HG03520 (cell line): ENCODE results near the gene IQCK.
"Not testable (repeated sequence)": the region's sequence is repeated elsewhere in the genome, so short reads cannot be mapped to it uniquely, and the experiment has no call there.

Experiments used
- ATAC-seq: cut with Tn5 transposase; IDR thresholded peaks from one replicate; pipeline ENCODE4 v1.9.1; 2021; ENCODE audit warnings: mild to moderate bottlenecking, moderate library complexity; ENCODE audit not compliant: unreplicated experiment

Gene IQCK

GRCh38 chr16:19785081-19785480 is 67.0 kb downstream of the IQCK start:
- no peak for ATAC-seq

DNA sequence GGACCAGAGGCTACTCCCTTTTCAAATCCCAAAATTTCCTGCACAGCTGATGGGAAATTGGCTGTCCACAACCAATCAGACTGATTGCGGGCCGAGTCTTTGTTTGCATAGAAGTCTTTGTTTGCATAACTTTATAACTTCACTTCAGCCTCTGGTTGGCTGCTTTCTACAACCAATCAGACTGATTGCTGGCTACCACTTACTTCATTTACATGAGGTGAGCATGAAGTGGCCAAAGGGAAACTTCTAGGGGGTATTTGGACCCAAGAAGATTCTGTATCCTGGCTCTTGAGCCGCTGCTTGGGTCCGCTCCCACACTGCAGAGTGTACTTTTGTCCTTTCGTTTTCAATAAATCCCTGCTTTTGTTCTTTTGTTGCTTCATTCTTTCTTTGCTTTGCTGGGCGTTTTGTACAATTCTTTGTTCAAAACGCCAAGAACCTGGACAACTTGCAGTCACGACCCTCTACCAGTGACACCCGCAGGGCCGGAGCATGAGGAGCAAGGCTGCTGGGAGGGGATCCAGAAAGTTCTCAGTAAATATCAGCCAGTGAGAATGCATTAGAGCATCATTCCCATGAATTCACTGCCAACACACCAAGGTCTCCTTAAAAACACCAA is 67.5 kb downstream of the IQCK start:
- no peak for ATAC-seq

DNA sequence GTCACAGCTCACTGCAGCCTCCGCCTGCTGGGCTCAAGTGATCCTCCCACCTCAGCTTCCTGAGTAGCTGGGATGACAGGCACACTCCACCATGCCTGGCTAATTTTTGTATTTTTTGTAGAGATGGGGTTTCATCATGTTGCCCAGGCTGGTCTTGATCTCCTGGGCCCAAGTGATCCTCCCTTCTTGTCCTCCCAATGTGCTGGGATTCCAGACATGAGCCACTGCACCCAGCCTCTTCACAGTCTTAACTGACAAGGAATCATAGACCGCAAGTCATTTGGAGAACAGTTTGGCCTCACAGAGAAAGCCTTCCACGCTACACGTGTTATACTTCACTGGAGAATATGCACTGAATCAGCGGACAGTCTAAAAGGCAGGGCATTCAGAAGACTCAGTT is 83.3 kb downstream of the IQCK start:
- ATAC-seq: not testable (repeated sequence)

DNA sequence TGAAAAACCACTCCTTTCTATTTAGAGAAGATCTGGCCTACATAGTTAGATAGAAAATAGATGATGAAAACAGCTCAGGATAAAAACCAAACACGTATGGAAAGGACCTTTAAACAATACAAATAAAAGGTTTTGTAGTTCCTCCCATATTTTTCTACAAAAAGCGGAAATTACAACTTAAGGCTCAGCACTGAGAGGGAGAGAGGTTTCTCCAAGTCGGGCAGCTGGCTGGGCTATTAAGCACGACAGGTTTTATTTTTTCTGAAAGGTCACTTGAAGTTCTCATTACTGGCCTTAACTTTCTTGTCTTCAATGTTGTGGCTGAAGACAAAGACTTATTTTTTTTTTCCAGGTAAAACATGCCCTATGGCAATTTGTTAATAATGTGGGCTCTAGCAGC is 83.8 kb downstream of the IQCK start:
- not testable (repeated sequence) for ATAC-seq

DNA sequence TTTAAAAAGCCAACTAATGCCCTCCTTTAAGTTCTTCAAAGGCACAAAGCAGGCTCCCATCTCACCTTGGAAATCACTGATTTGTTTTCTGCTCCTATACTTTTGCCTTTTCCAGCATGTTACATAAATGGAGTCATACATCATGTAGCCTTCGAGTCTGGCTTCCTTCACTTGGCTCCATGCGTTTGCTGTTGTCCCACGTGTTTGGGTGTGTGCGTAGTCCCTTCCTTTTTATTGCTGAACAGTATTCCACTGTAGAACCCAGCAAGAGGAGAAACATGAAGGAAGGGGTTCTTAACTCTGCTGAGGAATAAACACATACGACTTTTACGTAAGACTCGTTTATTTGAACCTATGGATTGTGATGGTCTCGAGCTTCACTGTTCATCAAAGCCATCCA is 84.5 kb downstream of the IQCK start:
- no peak for ATAC-seq

- ATAC-seq: no peak
Measured at GRCh38 chr16:19804538-19805323, 86.7 kb downstream of the IQCK start.

- ATAC-seq: no peak
Measured at GRCh38 chr16:19805459-19806162, 87.5 kb downstream of the IQCK start.

GRCh38 chr16:19808061-19808641 is 90.1 kb downstream of the IQCK start:
- no peak for ATAC-seq

GRCh38 chr16:19809121-19809635 is 91.1 kb downstream of the IQCK start:
- no peak for ATAC-seq

DNA sequence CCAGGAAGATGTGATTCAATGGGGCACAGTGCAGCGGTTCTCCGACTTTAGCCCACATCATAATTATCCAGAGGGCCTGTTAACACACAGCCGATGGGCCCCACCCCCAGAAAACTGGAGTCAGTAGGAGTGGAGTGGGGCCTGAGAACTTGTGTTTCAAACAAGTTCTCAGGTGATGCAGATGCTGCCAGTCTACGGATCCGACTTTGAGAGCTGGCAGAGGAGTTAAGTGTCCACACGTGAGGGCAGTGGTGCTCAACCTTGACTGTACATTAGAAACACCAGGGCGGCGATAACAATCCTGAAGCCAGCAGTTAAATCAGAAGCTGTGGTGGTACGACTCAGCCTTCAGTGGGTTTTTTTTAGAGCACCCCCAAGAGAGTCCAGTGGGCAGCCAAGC is 91.6 kb downstream of the IQCK start:
- ATAC-seq: no peak

- ATAC-seq: no peak
Measured at GRCh38 chr16:19810817-19811731, 93.0 kb downstream of the IQCK start.

DNA sequence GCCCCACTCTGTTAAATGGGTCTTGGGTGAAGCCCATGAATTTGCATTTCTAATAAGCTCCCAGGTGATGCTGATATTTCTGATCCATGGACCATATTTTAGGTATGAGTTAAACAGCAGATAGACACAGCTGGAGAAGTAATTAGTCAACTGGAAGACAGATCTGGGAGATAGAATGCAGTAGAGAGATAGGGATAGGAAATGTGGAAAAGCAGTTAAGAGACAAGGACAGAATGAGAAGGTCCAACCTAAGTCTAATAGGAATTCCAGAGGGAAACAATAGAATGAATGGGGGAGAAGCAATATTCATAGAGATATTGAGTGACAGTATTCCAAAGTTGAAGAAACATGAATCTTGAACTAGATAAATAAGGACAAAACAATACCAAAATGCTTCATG is 94.9 kb downstream of the IQCK start:
- ATAC-seq: no peak

DNA sequence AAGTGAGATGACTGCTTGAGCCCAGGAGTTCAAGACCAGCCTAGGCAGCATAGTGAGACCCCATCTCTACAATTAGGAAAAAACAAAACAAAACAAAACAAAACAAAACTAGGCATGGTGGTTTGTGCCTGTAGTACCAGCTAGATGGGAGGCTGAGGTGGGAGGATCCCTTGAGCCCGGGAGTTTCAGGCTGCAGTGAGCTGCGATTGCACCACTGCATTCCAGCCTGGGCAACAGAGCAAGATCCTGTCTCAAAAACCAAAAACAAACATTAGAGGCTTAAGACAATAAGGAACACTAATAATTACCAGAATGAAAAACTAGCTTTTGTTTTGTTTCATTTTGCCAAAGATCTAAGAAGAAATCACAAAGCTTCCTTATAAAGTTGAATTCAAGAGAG is 97.3 kb downstream of the IQCK start:
- ATAC-seq: no peak

DNA sequence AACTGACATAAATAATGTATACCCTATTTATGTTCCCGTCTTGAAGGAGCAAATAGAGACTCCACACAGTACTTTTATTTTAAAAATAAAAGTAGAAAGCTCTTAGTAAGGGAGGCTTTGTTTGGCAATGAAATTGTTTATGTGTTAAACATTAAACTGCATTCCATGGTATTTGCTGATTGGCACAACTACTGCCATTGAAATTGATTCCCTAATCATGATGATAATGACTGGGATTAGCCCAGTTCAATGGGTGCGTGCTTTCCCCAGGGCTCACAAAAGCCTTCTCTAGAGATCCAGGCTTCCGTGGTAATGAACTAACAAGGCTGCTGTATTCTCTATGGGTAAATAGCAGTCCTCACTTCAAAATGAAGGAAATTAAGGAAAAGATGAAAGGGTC is 99.1 kb downstream of the IQCK start:
- ATAC-seq: no peak

GRCh38 chr16:19817875-19818274 is 99.8 kb downstream of the IQCK start:
- ATAC-seq: no peak

- ATAC-seq: no peak
Measured at GRCh38 chr16:19822533-19822932, 104.5 kb downstream of the IQCK start.

- ATAC-seq: no peak
Measured at GRCh38 chr16:19823322-19823721, 105.3 kb downstream of the IQCK start.

DNA sequence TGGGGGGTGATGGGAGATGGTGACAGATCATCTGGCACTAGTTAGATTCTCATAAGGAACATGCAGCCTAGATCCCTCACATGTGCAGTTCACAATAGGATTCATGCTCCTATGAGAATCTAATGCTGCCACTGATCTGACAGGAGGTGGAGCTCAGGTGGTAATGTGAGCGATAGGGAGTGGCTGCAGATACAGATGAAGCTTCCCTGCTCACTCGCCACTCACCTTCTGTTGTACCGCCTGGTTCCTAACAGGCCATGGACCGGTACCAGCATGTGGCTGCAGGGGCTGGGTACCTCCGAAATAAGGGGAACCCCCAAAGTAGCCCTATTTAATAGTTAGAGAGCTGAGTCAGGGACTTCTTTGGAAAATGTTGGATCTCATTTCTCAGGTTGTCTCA is 106.1 kb downstream of the IQCK start:
- ATAC-seq: no peak

- no peak for ATAC-seq
Measured at GRCh38 chr16:19829844-19830692, 112.0 kb downstream of the IQCK start.
